IPS-18a (cell line): Measurements from ENCODE around the gene EIF4G3.

ENCODE experiments used
- H3K27ac ChIP-seq: one replicate; pipeline ENCODE4 v1.5.1; 2013; ENCODE audit warnings: low read length
- H3K27me3 ChIP-seq: one replicate; pipeline ENCODE4 v1.6.1; 2013; ENCODE audit warnings: mild to moderate bottlenecking, low read length; ENCODE audit not compliant: control insufficient read depth, insufficient read depth
- H3K36me3 ChIP-seq: one replicate; pipeline ENCODE4 v1.6.1; 2013; ENCODE audit warnings: low read depth, low read length; ENCODE audit not compliant: control insufficient read depth
- H3K4me1 ChIP-seq: one replicate; pipeline ENCODE4 v1.6.1; 2013; ENCODE audit warnings: low read depth, low read length; ENCODE audit not compliant: control insufficient read depth
- H3K4me3 ChIP-seq: one replicate; pipeline ENCODE4 v1.5.1; 2013; ENCODE audit warnings: low read length
- H3K9ac ChIP-seq: one replicate; pipeline ENCODE4 v1.6.1; 2013; ENCODE audit warnings: mild to moderate bottlenecking, low read length, moderate library complexity
- H3K9me3 ChIP-seq: one replicate; pipeline ENCODE4 v1.6.1; 2013; ENCODE audit warnings: low read depth, low read length; ENCODE audit not compliant: control insufficient read depth

The EIF4G3 gene

DNA sequence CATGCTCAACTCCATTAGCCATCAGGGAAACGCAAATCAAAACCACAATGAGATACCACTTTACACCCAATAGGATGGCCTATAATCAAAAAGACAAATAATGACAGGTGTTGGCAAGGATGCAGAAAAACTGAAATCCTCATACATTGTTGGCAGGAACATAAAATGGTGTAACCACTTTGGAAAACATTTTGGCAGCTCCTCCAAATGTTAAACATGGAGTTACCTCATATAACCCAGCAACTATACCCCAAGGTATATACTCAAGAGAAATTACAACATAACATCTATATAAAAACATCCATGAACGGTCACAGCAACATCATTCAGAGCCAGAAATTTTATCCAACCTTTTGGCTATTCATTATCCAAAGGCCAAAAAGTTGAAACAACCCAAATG lies 11.6 kb downstream of the EIF4G3 start:
- no peak overlapping the region for H3K27ac ChIP-seq
- no peaks in the 10 kb centered on the region for H3K4me1 ChIP-seq
- H3K9ac ChIP-seq = no peak overlapping the region
- H3K4me3 ChIP-seq = no peak overlapping the region
- H3K36me3 ChIP-seq = peaks cover 31% of the 10 kb centered on the region
- H3K9me3 ChIP-seq = no peaks in the 10 kb centered on the region
- no peaks in the 10 kb centered on the region for H3K27me3 ChIP-seq

GRCh38 chr1:21164266-21164665 lies 12.4 kb downstream of the EIF4G3 start:
- peaks cover 31% of the 10 kb centered on the region for H3K36me3 ChIP-seq
- no peak overlapping the region for H3K27ac ChIP-seq
- no peaks in the 10 kb centered on the region for H3K4me1 ChIP-seq
- no peak overlapping the region for H3K9ac ChIP-seq
- no peaks in the 10 kb centered on the region for H3K27me3 ChIP-seq
- no peak overlapping the region for H3K4me3 ChIP-seq
- no peaks in the 10 kb centered on the region for H3K9me3 ChIP-seq

DNA sequence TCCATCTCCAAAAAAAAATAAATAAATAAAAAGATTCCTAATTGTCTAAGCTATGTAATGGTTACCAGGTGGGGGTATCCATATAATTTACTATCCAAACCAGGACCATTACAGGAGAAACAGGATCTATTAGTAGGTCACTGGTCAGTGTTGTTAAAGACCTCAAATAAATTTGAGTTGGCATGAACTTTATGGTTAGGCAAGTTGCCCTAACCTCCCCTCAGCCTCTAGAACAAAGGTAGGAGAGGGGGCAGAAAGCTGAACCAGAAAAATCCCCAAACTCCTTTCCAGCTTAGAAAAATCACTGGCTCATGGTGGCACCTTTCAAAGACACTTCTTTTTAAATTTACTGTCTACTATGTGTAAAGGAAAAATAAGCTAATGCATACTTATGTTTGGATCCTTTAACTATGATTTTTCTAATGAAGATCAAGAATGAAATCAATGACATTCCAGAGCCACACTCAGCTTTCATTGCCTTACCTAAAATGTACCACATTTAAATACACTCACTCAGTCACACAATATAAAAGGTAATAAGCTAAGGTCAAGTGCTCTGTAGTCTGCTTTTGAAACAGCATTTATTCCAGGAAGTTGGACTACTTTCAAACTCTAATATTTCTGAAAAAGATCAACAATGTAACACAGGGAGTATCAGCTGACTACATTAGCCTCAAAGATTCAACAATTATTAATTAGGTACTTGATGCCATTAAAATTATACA lies 13.8 kb downstream of the EIF4G3 start:
- Histone ChIP-seq H3K4me1 (no peaks in the 10 kb centered on the region), H3K36me3 (peaks cover 24% of the 10 kb centered on the region), H3K27ac (no peak overlapping the region), H3K9me3 (no peaks in the 10 kb centered on the region), H3K9ac (no peak overlapping the region), H3K4me3 (no peak overlapping the region), H3K27me3 (no peaks in the 10 kb centered on the region)

- H3K36me3 ChIP-seq = peaks cover 16% of the 10 kb centered on the region
- no peak overlapping the region for H3K27ac ChIP-seq
- H3K4me3 ChIP-seq = no peak overlapping the region
- no peaks in the 10 kb centered on the region for H3K4me1 ChIP-seq
- no peak overlapping the region for H3K9ac ChIP-seq
- H3K9me3 ChIP-seq = no peaks in the 10 kb centered on the region
- no peaks in the 10 kb centered on the region for H3K27me3 ChIP-seq
Measured at GRCh38 chr1:21161842-21162241, 14.9 kb downstream of the EIF4G3 start.

- H3K4me3 ChIP-seq = no peak overlapping the region
- H3K36me3 ChIP-seq = peaks cover 10% of the 10 kb centered on the region
- no peaks in the 10 kb centered on the region for H3K9me3 ChIP-seq
- no peak overlapping the region for H3K9ac ChIP-seq
- H3K27me3 ChIP-seq = no peaks in the 10 kb centered on the region
- no peaks in the 10 kb centered on the region for H3K4me1 ChIP-seq
- H3K27ac ChIP-seq = no peak overlapping the region
Measured at GRCh38 chr1:21160263-21160796, 16.4 kb downstream of the EIF4G3 start.

GRCh38 chr1:21157868-21158267 lies 18.8 kb downstream of the EIF4G3 start:
- Histone ChIP-seq H3K36me3 (peaks cover 6% of the 10 kb centered on the region), H3K4me3 (no peak overlapping the region), H3K9ac (no peak overlapping the region), H3K9me3 (no peaks in the 10 kb centered on the region), H3K27me3 (no peaks in the 10 kb centered on the region), H3K4me1 (no peaks in the 10 kb centered on the region), H3K27ac (no peak overlapping the region)

DNA sequence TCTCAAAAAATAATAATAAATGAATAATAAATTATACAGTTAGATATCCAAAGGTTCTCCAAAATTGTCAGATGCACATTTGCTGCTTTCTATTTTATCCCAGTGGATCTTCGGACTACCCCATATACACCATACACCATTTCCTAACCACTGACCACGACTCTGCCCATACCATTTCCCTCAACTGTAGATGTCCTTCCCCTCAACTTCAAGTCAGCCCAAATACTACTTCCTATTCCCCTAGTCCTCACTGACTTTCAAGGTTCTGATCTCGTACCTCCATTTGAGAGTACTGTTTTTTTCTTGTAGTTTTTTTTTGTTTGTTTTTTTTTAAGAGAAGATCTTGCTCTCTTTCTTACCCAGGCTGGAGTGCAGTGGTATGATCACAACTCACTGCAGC lies 19.6 kb downstream of the EIF4G3 start:
- Histone ChIP-seq H3K4me1 (no peaks in the 10 kb centered on the region), H3K9me3 (no peaks in the 10 kb centered on the region), H3K36me3 (peaks cover 5% of the 10 kb centered on the region), H3K27me3 (no peaks in the 10 kb centered on the region), H3K9ac (no peak overlapping the region), H3K4me3 (no peak overlapping the region), H3K27ac (no peak overlapping the region)

GRCh38 chr1:21156019-21156418 lies 20.7 kb downstream of the EIF4G3 start:
- H3K9me3 ChIP-seq = no peaks in the 10 kb centered on the region
- no peaks in the 10 kb centered on the region for H3K4me1 ChIP-seq
- H3K9ac ChIP-seq = no peak overlapping the region
- H3K4me3 ChIP-seq = no peak overlapping the region
- no peaks in the 10 kb centered on the region for H3K27me3 ChIP-seq
- H3K36me3 ChIP-seq = no peaks in the 10 kb centered on the region
- H3K27ac ChIP-seq = no peak overlapping the region

GRCh38 chr1:21154717-21155116 lies 22.0 kb downstream of the EIF4G3 start:
- H3K27ac ChIP-seq = no peak overlapping the region
- H3K9me3 ChIP-seq = no peaks in the 10 kb centered on the region

DNA sequence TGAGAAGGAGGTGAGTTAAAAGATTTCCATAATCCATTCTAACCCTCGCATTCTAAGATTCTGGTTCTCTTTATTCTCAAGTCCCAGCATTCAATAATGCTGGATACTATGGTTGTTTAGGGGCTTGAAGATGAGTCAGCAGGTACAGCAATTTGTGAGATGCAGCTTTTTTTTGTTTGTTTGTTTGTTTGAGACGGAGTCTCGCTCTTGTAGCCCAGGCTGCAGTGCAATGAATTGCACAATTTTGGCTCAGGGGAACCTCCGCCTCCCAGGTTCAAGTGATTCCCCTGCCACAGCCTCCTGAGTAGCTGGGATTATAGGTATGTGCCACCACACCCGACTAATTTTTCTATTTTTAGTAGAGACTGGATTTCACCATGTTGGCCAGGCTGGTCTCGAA lies 23.3 kb downstream of the EIF4G3 start:
- Histone ChIP-seq H3K27ac (no peak overlapping the region), H3K9me3 (no peaks in the 10 kb centered on the region), H3K36me3 (peaks cover 3% of the 10 kb centered on the region), H3K4me3 (no peak overlapping the region), H3K27me3 (no peaks in the 10 kb centered on the region), H3K9ac (no peak overlapping the region), H3K4me1 (no peaks in the 10 kb centered on the region)

More at GRCh38 chr1:21154717-21155116, 22.0 kb downstream of the EIF4G3 start:
- H3K27me3 ChIP-seq = no peaks in the 10 kb centered on the region
- no peaks in the 10 kb centered on the region for H3K36me3 ChIP-seq
- no peaks in the 10 kb centered on the region for H3K4me1 ChIP-seq
- no peak overlapping the region for H3K9ac ChIP-seq
- H3K4me3 ChIP-seq = no peak overlapping the region

- Histone ChIP-seq H3K9me3 (no peaks in the 10 kb centered on the region), H3K4me1 (no peaks in the 10 kb centered on the region), H3K27ac (no peak overlapping the region), H3K36me3 (peaks cover 9% of the 10 kb centered on the region), H3K9ac (no peak overlapping the region), H3K4me3 (no peak overlapping the region), H3K27me3 (no peaks in the 10 kb centered on the region)
Measured at GRCh38 chr1:21152423-21153100, 24.1 kb downstream of the EIF4G3 start.
